Left forelimb (tissue), 1 donor: ENCODE measurements around the gene PARN.
"Not testable (repeated sequence)": the region's sequence is repeated elsewhere in the genome, so short reads cannot be mapped to it uniquely, and the experiment has no call there.

Experiments
- DNase-seq: peaks from one replicate; pipeline ENCODE4 v3.0.0-alpha.2; 2018; ENCODE audit warnings: low spot score

The PARN gene

DNA sequence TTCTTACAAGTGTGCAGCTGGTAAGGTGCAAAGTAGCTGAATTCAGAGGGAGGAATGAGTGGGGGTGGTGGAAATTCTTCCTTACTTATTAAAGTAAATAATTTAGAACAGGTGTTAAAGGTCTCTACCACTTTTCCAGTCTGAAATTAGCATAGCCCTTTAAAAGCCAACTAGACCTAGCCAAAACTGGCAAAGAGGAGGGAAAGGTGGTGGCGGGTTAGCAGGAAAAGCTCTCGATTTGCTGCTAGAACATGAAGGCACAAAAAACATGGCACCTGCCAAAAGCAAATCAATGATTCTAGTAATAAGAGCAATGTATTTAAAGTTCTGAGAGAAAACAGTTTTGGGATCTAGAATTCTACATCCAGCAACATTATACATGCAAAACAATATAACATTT lies 157.7 kb downstream of the PARN start:
- DNase-seq: no peak

GRCh38 chr16:14470788-14471187 lies 159.3 kb downstream of the PARN start:
- DNase-seq: no peak

- DNase-seq: no peak
Observed at GRCh38 chr16:14465799-14466198, 164.3 kb downstream of the PARN start.

DNA sequence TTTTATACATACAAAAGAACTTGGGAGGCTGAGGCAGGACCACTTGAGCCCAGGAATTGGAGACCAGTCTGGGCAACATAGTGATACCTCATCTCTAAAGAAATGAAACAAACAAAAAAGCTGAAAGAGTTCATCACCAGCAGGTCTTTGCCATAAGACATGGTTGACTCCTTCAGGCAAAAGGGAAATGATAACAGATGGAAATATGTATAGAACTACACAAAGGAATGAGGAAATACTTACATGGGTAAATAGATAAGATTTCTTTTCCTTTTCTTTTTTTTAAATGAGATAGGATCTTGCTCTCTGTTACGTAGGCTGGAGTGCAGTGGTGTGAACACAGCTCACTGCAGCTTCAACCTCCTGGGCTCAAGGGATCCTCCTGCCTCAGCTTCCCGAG lies 165.3 kb downstream of the PARN start:
- DNase-seq: no peak

GRCh38 chr16:14464192-14464591 lies 165.9 kb downstream of the PARN start:
- no peak for DNase-seq

- no peak for DNase-seq
Observed at GRCh38 chr16:14462811-14463210, 167.2 kb downstream of the PARN start.

DNA sequence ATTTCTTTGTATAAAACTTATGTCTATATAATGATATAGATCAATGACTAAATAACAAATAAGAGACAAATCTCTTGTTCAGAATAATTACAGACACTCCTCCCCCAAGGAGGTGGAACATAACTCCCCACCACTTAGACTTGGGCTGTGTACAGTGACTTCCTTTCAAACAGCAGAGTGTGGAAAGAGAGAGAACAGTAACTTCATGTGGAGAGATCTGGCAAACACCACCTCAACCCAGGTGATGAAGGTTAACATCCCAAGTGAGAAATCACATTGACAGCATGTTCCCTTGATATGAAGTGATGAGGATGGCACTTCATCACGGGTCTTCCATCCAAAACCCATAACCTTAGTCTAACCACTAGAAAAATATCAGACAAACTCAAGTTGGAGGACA lies 169.3 kb downstream of the PARN start:
- DNase-seq: no peak

- no peak for DNase-seq
Observed at GRCh38 chr16:14458576-14458975, 171.5 kb downstream of the PARN start.

DNA sequence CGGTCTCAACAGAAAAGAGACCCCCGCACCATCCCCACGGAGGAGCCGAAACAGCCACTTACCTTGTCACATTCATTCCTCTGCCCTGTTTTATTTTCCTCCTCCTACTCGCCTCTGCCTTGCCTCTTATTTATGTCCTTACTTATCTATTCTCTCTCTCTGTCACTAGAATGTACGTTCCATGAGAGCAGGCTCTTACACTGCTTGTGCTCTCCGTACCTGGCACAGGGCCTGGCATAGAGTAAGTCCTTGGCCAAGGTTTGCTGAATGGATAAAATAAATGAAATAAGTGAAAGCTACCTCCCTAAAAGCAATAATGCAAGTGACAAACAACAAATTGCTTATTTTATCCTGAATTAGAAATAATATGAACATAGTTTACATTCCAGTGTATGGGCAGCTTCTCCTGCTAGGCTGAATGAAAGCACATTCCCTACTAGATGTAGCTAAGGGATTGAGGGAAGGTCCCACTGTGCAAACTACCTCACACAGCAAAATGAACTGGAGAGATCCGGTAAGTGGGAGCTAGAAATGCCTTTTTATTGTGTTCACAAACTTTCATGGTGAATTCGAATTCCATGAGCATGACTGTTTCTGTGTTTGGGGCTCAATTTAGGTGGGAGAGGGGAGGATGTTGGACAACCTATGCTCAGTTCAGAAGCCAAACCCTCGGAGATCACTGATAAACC lies 173.1 kb downstream of the PARN start:
- DNase-seq: no peak

DNA sequence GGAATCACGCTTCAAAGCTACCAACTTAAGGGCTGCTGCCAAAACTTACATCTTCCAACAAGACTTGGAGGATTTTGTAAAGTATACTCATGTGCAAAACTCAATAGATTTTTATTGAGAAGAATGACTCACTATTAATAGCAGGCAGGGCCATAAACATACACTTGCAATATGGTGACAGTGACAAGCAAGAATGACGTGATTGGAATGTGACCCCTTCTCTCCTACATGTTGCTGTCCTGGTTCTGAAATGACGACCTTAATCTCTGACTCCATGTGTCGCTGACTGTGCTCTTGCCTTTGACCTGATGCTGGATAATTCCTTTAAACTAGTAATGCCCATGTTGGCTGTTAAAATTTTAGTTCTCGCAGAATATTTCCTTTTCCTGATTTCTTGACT lies 174.5 kb downstream of the PARN start:
- no peak for DNase-seq

GRCh38 chr16:14454391-14454790 lies 175.7 kb downstream of the PARN start:
- no peak for DNase-seq

GRCh38 chr16:14452066-14452465 lies 178.0 kb downstream of the PARN start:
- DNase-seq: no peak

DNA sequence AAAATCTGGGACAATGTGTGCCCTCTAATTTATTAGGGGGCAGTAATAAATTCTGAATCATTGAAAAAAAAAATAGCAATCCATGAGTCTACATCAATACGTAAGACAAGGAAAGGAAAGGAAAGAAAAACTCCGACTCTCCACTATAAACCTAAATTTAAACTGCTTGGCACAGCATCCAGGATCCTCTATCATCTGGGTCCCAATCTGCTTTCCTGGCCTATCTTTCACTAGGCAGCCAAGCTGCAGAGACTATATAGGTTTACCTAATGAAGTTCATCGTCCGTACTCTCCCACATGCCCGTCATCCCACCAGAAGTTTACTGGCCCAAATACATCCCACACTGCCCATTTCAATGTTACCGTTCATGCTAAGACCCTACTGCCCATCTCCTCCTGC lies 179.2 kb downstream of the PARN start:
- no peak for DNase-seq

- DNase-seq: no peak
Observed at GRCh38 chr16:14449790-14450480, 180.1 kb downstream of the PARN start.

DNA sequence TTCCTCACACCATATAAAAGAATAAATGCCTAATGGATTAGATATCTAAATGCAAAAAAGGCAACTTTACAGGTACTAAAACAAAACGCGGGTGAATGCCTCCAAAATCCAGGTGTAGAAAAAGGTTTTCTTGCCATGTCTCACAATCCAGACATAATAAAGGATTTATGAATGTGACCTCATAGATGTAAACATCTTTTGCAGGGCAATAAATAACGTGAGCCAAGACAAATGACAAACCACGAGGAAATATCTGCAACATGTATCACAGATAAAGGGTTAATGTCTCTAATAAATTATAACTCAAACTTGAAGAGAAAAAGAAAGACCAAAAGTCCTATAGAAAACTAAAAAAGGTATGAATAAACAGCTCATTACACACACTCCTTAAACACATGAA lies 180.7 kb downstream of the PARN start:
- no peak for DNase-seq

DNA sequence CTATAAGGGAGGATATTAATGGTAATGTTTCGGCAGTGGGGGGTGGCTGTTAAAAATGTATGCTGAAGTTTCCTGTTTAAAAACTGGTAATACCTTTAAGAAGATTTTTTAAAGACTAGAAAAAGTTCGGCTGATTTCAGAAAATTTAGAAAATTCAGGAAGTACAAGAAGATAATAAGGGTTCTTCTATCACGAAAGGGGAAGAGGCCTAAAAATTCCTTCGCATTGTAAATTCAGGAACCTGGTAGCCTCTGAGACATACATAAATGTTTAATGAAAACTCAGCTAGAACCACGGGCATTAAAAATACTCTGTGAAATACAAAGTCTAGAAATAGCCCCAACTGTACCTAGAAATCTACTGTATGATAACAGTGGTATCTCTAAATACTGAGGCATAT lies 181.2 kb downstream of the PARN start:
- DNase-seq: no peak

- DNase-seq: no peak
Observed at GRCh38 chr16:14447783-14448182, 182.3 kb downstream of the PARN start.

DNA sequence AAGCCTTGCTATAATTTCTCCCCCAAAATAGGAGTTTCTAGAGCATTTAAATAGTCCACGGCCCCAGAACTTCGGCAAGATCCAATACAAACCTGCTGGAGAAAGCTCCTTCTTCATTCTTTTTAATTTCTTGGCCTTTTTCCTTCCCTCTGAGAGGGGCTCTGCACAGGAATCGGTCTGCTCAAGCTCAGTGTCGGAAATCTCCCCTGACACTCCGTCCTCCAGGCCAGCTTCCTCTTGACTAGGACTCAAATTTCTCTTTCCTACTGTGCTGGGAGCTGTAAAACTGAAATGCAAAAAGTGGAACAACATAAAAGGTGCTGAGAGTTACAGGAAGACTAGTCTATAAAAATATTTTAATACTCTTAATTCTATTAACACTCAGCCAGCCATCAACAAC lies 183.3 kb downstream of the PARN start:
- DNase-seq: no peak

GRCh38 chr16:14445937-14446715 lies 183.9 kb downstream of the PARN start:
- no peak for DNase-seq

DNA sequence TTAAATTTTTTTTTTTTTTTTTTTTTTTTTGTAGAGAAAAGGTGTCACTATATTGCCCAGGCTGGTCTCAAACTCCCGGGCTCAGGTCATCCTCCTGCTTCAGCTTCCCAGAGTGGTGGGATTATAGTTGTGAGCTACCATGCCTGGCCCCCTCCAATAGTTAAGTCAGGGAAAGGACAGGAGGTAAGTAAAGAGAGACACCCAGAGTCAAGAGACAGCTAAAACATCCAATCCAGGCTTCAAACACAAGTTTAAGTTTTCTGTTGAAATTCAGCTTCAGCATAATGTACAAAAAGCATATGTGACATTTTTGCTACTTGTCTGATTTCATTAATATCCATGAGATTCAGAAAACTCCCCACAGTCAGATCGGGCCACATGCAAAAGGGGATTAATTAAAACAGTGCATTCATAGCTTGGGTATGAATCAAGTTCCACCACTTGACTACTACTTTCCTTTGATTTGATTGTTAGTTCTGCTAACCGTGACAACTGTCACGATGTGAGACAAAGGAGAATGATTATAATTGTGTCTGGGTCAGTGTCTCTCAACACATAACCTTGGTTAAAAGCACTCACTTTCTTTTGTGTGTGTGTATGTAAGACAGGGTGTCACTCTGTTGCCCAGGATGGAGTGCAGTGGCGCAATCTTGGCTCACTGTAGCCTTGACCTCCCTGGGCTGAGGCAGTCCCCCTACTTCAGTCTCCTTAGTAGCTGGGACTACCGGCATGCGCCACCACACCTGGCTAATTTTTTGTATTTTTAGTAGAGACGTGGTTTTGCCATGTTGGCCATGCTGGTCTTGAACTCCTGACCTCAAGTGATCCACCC lies 184.9 kb downstream of the PARN start:
- DNase-seq: no peak

DNA sequence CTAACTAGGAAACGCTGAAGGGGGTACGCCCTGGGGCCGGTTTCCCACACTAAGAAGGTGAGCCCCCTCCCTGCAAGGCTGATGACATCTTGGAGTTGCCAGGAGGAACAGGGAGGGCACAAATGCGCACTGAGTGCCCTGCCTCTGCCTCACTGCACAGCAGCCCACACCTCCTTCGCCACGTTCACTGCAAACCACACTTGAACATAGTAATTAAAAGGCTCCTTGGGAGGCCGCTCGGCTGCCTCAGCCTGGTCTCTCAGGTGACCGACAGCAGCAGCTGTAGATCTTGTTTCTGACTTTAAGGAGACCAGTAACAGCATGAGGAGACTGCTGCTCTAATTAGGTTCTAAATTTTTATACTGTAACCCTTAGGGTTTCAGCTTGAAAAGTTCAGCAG lies 188.5 kb downstream of the PARN start:
- DNase-seq: not testable (repeated sequence)

DNA sequence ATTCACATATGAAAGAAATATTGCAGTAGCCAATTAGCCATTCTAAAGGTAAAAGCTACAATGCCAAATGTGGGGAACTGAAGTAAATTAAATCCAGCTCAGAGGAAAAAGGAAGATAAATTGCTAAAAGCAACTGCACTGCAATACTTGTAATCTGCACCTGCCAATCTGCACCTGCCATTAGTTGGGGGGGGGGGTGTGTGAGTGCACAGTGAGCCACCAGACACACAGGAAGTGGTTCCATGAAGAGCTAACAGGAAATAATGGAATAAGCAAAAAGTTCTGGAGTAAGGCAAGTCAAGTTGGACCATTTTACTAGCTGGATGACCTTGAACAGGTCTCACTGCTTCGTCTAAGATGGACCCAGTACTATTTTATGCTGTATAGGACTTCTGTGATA lies 191.8 kb downstream of the PARN start:
- DNase-seq: no peak
